Thymus (tissue), 11 donors: ENCODE data around the gene MAEA. TPM values are rescaled to one million over a fixed set of nuclear protein-coding genes. Genes with fewer than 3 reads are reported as not detected.

Experiments
- DNase-seq, 9 donors: peaks; one replicate each; pipeline ENCODE4 v3.0.0-alpha.2; 2013; ENCODE audit warnings: low spot score in 9 of 9, low read depth in 6 of 9, missing footprints in 1 of 9
- H3K27ac ChIP-seq, 2 donors: one replicate each; pipeline ENCODE4 v1.5.1; 2013; ENCODE audit warnings: control low read depth in 1 of 2, low read depth in 1 of 2, low read length in 1 of 2, mild to moderate bottlenecking in 1 of 2, moderate library complexity in 1 of 2
- H3K27me3 ChIP-seq, 2 donors: one replicate each; pipeline ENCODE4 v1.5.1; 2013; ENCODE audit warnings: low read length in 1 of 2; ENCODE audit not compliant: control insufficient read depth in 2 of 2, insufficient read depth in 1 of 2
- H3K36me3 ChIP-seq, 2 donors: one replicate each; pipeline ENCODE4 v1.5.1; 2013; ENCODE audit warnings: low read length in 1 of 2, mild to moderate bottlenecking in 1 of 2, moderate library complexity in 1 of 2; ENCODE audit not compliant: control insufficient read depth in 2 of 2, insufficient read depth in 2 of 2
- H3K4me1 ChIP-seq, 2 donors: one replicate each; pipeline ENCODE4 v1.5.1; 2013; ENCODE audit warnings: low read length in 2 of 2; ENCODE audit not compliant: control insufficient read depth in 2 of 2, insufficient read depth in 2 of 2
- H3K4me3 ChIP-seq, 2 donors: one replicate each; pipeline ENCODE4 v1.5.1; 2013; ENCODE audit warnings: low read length in 2 of 2, control low read depth in 1 of 2, mild to moderate bottlenecking in 1 of 2
- H3K9me3 ChIP-seq, 2 donors: one replicate each; pipeline ENCODE4 v1.5.1; 2013; ENCODE audit warnings: low read length in 1 of 2, mild to moderate bottlenecking in 1 of 2; ENCODE audit not compliant: control insufficient read depth in 2 of 2, insufficient read depth in 1 of 2
- WGBS: extraction: QIAGEN DNeasy Blood & Tissue Kit; methylation state at CpG from one replicate; pipeline ENCODE4 v1.1.7; 2013; 5-methylcytosine and 5-hydroxymethylcytosine counted together
- polyA plus RNA-seq: library from polyadenylated mRNA; stranded (reverse); fragments of 200-250 nt; gene quantifications from one replicate; pipeline ENCODE4 v1.2.3, GENCODE V29; 2013
- total RNA-seq: library from RNA; stranded (reverse); fragments of 120-200 nt; gene quantifications from one replicate; pipeline ENCODE4 v1.2.4, GENCODE V29; 2013
- donor health status: healthy.

The MAEA gene
- total and polyA plus RNA-seq, 2 donors = 45.4 to 113 TPM

GRCh38 chr4:1383728-1384591, 94.3 kb downstream of the MAEA start:
- no peak overlapping the region for H3K4me3 ChIP-seq
- H3K27ac ChIP-seq = no peak overlapping the region
- peaks cover 0 to 41% of the 10 kb centered on the region in 2 donors for H3K36me3 ChIP-seq
- no peaks in the 10 kb centered on the region for H3K4me1 ChIP-seq
- DNase-seq = no peak
- WGBS = 91% methylated on average over 34 of the region's 34 CpGs
- peaks cover 0 to 1% of the 10 kb centered on the region in 2 donors for H3K9me3 ChIP-seq
- no peaks in the 10 kb centered on the region for H3K27me3 ChIP-seq

- WGBS = 98% methylated on average over 16 of the region's 16 CpGs
- Histone ChIP-seq H3K36me3 (peaks cover 0 to 38% of the 10 kb centered on the region in 2 donors), H3K4me1 (no peaks in the 10 kb centered on the region), H3K27me3 (no peaks in the 10 kb centered on the region), H3K9me3 (peaks cover 0 to 1% of the 10 kb centered on the region in 2 donors), H3K27ac (no peak overlapping the region), H3K4me3 (no peak overlapping the region)
- DNase-seq = no peak
Observed at GRCh38 chr4:1384675-1385372, 95.1 kb downstream of the MAEA start.

GRCh38 chr4:1385373-1386340, 96.0 kb downstream of the MAEA start:
- no peaks in the 10 kb centered on the region for H3K27me3 ChIP-seq
- peaks cover 0 to 38% of the 10 kb centered on the region in 2 donors for H3K36me3 ChIP-seq
- DNase-seq = no peak
- 98% methylated on average over 44 of the region's 44 CpGs for WGBS
- H3K4me3 ChIP-seq = no peak overlapping the region
- no peaks in the 10 kb centered on the region for H3K4me1 ChIP-seq
- no peak overlapping the region for H3K27ac ChIP-seq
- H3K9me3 ChIP-seq = peaks cover 0 to 1% of the 10 kb centered on the region in 2 donors

Other genes with a start within 250 kb of the MAEA start
- gene RNF212, start 176.3 kb upstream of the MAEA start, total RNA-seq = 1.1 TPM
- gene RNF212, start 176.3 kb upstream of the MAEA start, polyA plus RNA-seq = 11.2 TPM
- 5.3 TPM for gene SPON2, start 117.3 kb upstream of the MAEA start, total RNA-seq
- gene SPON2, start 117.3 kb upstream of the MAEA start, polyA plus RNA-seq = 48.2 TPM
- gene CTBP1, start 40.8 kb upstream of the MAEA start, total RNA-seq = 98.2 TPM
- 188 TPM for gene CTBP1, start 40.8 kb upstream of the MAEA start, polyA plus RNA-seq
- 3.9 TPM for gene UVSSA, start 57.3 kb downstream of the MAEA start, total RNA-seq
- 15.4 TPM for gene UVSSA, start 57.3 kb downstream of the MAEA start, polyA plus RNA-seq
- 0.05 TPM for gene NKX1-1, start 116.6 kb downstream of the MAEA start, total RNA-seq
- not detected for gene NKX1-1, start 116.6 kb downstream of the MAEA start, polyA plus RNA-seq